ENCODE data around the gene OPRL1.

Gene OPRL1

DNA sequence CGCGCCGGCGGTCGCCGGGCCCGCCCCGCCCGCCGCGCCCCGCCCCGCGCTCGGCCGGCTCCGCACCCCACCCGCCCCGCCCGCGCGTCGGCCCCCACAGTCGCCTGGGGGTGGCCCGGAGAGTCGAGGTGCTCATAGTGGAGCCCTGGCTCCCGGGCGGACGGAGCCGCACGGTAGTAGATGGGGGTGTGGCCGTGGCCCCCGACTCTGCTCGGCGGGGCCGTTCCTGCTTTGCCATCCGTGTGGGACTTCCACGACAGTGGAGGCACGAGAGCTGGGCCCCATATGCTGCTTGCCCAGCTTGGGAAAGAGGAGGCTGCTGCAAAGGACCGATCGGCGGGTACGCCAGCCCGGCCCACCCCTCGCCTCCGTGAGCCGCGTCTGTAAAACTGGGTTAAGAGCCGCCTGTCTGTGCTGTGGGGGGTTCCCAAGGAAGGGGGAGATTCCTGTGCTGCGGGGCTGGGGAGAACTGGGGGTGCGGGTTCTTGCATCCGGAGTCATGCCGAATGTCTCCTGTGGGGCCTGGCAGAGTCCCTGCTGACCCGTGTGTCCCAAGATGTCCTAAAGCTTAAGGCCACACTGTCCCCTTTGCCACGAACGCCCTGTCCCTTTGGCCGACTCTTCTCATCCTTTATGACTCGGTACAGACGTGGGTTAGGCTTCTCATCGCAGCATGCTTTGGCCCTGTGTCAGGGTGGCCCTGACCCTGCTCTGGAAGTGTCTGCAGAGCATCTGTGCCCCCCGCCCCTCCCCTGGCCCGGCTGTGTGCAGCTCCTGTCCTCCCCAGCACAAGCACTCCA lies at the start of gene OPRL1:
TSS of gene OPRL1 (plus strand) at position 70 of the 800 bp plus-strand sequence. CDS start 12,639 bp downstream, outside the sequence.
- TF ChIP-seq POLR2A (IDR thresholded peaks at IDR 0.05; ENCODE audit: low read depth, low read length), result no peak
- no peak for FAIRE-seq
- DNase-seq (ENCODE audit: insufficient read length, low spot score), result no peak

GRCh38 chr20:64030371-64031134 lies 49.3 kb upstream of the OPRL1 start:
- DNase-seq (ENCODE audit: insufficient read length, low spot score) (no peak), FAIRE-seq (no peak)
- TF ChIP-seq POLR2A (IDR thresholded peaks at IDR 0.05; ENCODE audit: low read depth, low read length), result no peak

- DNase-seq (ENCODE audit: insufficient read length, low spot score), result no peak
- no peak for TF ChIP-seq POLR2A (IDR thresholded peaks at IDR 0.05; ENCODE audit: low read depth, low read length)
- FAIRE-seq, result no peak
These were observed 48.0 kb upstream of the OPRL1 start for GRCh38 chr20:64031822-64032314.

DNA sequence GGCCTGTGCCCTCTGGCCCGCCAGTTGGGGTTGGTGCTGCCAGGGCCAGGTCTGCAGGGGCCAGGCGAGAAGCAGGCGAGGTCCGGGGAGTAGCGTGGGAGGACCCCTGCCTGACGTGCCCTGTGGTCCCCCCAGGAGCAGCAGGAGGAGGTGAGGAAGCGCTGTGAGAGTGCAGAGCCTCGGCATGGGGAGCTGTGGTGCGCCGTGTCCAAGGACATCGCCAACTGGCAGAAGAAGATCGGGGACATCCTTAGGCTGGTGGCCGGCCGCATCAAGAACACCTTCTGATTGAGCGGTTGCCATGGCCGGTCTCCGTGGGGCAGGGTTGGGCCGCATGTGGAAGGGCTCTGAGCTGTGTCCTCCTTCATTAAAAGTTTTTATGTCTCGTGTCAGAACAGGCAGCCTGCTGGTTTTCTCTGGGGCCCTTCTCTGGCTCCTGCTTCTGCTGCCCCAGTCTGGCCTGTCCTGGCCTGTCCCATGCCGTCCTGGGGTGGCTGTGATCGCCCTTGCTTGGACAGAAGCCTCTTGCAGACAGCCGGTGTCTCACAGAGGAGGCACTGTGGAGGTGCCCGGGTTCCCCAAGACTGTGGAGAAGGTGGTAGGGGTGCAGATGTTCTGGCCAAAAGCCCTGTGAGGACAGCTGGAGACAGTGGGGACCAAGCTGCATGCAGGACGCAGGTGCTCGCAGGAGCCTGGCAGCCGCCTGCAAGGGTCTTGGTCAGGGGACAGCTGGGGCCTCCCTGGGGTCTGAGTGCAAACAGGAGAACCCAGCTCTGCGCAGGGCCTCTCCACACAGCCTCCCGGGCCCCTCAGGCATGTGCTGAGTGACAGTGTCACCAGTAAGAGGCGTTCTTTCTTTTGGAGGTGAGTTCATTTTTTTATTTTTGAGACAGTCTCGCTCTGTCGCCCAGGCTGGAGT lies 46.9 kb upstream of the OPRL1 start:
- no peak for DNase-seq (ENCODE audit: insufficient read length, low spot score)
- no peak for TF ChIP-seq POLR2A (IDR thresholded peaks at IDR 0.05; ENCODE audit: low read depth, low read length)
- FAIRE-seq, result no peak

- no peak for DNase-seq (ENCODE audit: insufficient read length, low spot score)
- FAIRE-seq, result no peak
- no peak for TF ChIP-seq POLR2A (IDR thresholded peaks at IDR 0.05; ENCODE audit: low read depth, low read length)
These were observed 45.8 kb upstream of the OPRL1 start for GRCh38 chr20:64033981-64034493.

- no peak for FAIRE-seq
- TF ChIP-seq POLR2A (IDR thresholded peaks at IDR 0.05; ENCODE audit: low read depth, low read length), result no peak
These were observed 44.6 kb upstream of the OPRL1 start for GRCh38 chr20:64035066-64035932.

GRCh38 chr20:64035933-64036345 lies 43.9 kb upstream of the OPRL1 start, which contains the start of gene C20orf204:
C20orf204 (plus strand) TSS chr20:64036182; CDS start chr20:64036324, 142 bp downstream.
- FAIRE-seq (no peak), DNase-seq (ENCODE audit: insufficient read length, low spot score) (no peak)
- no peak for TF ChIP-seq POLR2A (IDR thresholded peaks at IDR 0.05; ENCODE audit: low read depth, low read length)

More at GRCh38 chr20:64035066-64035932, 44.6 kb upstream of the OPRL1 start:
- no peak for DNase-seq (ENCODE audit: insufficient read length, low spot score)

DNA sequence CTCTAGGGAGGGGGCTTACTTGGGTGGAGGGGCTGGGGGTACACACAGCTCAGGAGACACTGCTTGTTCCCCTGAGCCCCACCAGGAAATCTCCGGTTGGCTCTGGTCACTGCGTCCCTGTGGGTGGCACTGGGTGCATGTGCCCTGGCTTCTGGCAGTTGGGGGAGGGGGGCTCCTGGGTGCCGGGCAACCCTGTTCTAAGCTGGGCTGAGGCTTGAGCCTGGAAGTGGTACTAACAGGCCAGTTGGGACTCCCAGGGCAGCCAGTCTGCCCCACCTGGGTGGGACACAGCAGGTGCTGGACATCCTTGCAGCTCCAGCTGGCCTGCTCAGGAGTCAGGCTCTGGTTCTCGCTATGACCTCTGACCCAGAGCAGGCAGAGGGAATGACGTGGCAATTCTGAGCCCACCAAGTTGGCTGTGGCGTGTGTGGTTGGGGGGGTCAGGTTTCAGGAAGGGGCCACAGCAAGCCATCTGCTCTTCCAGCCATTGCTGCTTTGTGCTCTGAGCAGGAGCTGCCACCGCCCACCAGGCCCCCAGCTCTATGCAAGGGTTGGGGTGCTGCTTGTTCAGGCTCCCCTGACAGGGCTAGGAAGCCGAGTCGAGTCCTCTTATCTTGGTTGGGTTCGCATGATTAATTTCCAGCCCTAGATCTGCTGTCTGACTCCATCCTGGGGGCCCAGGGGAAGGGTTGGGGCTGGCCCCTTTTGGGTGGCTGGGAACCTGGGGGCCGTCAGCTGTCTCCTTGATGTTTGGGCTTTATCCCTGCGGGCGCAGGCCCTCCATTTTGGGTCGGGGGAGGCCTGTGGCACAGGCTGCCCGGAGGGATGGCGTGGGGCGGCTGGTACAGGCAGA lies 43.3 kb upstream of the OPRL1 start:
- FAIRE-seq, result no peak
- no peak for DNase-seq (ENCODE audit: insufficient read length, low spot score)
- TF ChIP-seq POLR2A (IDR thresholded peaks at IDR 0.05; ENCODE audit: low read depth, low read length), result no peak

GRCh38 chr20:64037199-64037497 lies 42.7 kb upstream of the OPRL1 start:
- TF ChIP-seq POLR2A (IDR thresholded peaks at IDR 0.05; ENCODE audit: low read depth, low read length), result no peak
- FAIRE-seq (no peak), DNase-seq (ENCODE audit: insufficient read length, low spot score) (no peak)

GRCh38 chr20:64037498-64038213 lies 42.2 kb upstream of the OPRL1 start:
- no peak for DNase-seq (ENCODE audit: insufficient read length, low spot score)
- no peak for TF ChIP-seq POLR2A (IDR thresholded peaks at IDR 0.05; ENCODE audit: low read depth, low read length)
- no peak for FAIRE-seq

DNA sequence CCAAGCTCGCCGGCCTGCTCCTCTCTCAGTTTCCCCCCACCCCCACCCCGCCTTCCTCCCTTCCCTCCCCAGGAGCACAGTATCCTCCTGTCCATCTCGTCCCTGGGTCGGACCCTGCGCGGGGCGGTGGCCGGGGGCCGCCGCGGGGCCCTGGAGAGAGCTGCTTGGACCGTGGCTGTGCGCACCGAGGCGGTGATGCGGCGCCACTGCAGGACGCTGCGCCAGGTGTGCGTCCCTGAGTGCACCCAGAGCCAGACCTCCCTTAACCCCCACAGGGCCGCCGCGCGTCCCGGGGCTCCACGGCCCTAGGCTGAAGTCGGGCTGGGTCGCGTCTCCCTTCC lies 41.7 kb upstream of the OPRL1 start:
- FAIRE-seq (no peak), DNase-seq (ENCODE audit: insufficient read length, low spot score) (no peak)
- TF ChIP-seq POLR2A (IDR thresholded peaks at IDR 0.05; ENCODE audit: low read depth, low read length), result no peak

Measured in H54 (cell line).